A549 (cell line): ENCODE results near the gene GPX2. TPM values are rescaled to one million over a fixed set of nuclear protein-coding genes. Genes with fewer than 3 reads are reported as not detected.
A peak's percentile ranks its signal among the peaks of the same experiment; 100 is the strongest.

ENCODE experiments used
- ATAC-seq, 2 experiments: fragments of 200-7000 bp in 1 of 2; fragments of >200 bp in 1 of 2; cut with Nextera tagmentation in 1 of 2; cut with Tn5 transposase in 1 of 2; 3 replicates each; pipeline versions ENCODE4 v1.8.0 to v1.9.1; 2018 to 2020; ENCODE audit warnings: mild to moderate bottlenecking in 1 of 2, moderate library complexity in 1 of 2
- CTCF ChIA-PET: fragments of 300-600 bp; sonication (Branson Sonifier 250); formaldehyde crosslinking; extraction: SDS; loops from one replicate; lab custom pipeline; 2021; ENCODE audit warnings: antibody characterized with exemption, inconsistent platforms; lab: Yijun Ruan, JAX
- POLR2A ChIA-PET: fragments of 350-600 bp; formaldehyde crosslinking; extraction: SDS; loops from one replicate; lab custom pipeline; 2021; ENCODE audit warnings: antibody characterized with exemption, inconsistent platforms; lab: Yijun Ruan, JAX
- DNase-seq, 2 experiments: peaks; one replicate each; pipeline versions ENCODE4 v3.0.0 to v3.0.0-alpha.2; 2011 to 2016; ENCODE audit warnings: low read depth in 1 of 2, low spot score in 1 of 2
- FAIRE-seq: peaks from 2 replicates; lab custom pipeline; 2011; peaks lifted over from hg19 to GRCh38; lab: Jason Lieb, UNC
- H3K27ac ChIP-seq, 2 experiments: fragments of >200 bp; sonication (Bioruptor Twin); formaldehyde crosslinking; 3 replicates each; pipeline ENCODE4 v1.5.1; 2016 to 2017
- H3K4me1 ChIP-seq: fragments of >200 bp; sonication (Bioruptor Twin); formaldehyde crosslinking; 3 replicates; pipeline ENCODE4 v1.6.1; 2016
- H3K4me2 ChIP-seq: fragments of >200 bp; sonication (Bioruptor Twin); formaldehyde crosslinking; 3 replicates; pipeline ENCODE4 v1.6.1; 2016
- H3K4me3 ChIP-seq: fragments of >200 bp; sonication (Bioruptor Twin); formaldehyde crosslinking; 3 replicates; pipeline ENCODE4 v1.5.1; 2016
- H3K9me3 ChIP-seq: fragments of >200 bp; sonication (Bioruptor Twin); formaldehyde crosslinking; 3 replicates; pipeline ENCODE4 v1.6.1; 2016
- CHD2 ChIP-seq: fragments of 150-350 bp; IDR thresholded peaks from 2 replicates; pipeline ENCODE4 v1.6.1; 2014; ENCODE audit warnings: low read length; ENCODE audit not compliant: partially characterized antibody
- EHMT2 ChIP-seq: fragments of 200-600 bp; sonication (generic); IDR thresholded peaks from 2 replicates; pipeline ENCODE4 v1.6.1; 2016; ENCODE audit warnings: antibody characterized with exemption, low read depth, mild to moderate bottlenecking, moderate library complexity
- FOSB ChIP-seq: fragments of 250-450 bp; sonication (Bioruptor Pico); IDR thresholded peaks from 2 replicates; pipeline ENCODE4 v1.5.0; 2020; ENCODE audit warnings: mild to moderate bottlenecking, moderate library complexity
- JUN ChIP-seq, 2 experiments: fragments of >200 bp; sonication (Bioruptor Twin); formaldehyde crosslinking; IDR thresholded peaks; 2 replicates in 1 of 2; 3 replicates in 1 of 2; pipeline ENCODE4 v1.6.1; 2016 to 2017
- JUNB ChIP-seq: fragments of >200 bp; sonication (Bioruptor Twin); formaldehyde crosslinking; IDR thresholded peaks from 2 replicates; pipeline ENCODE4 v1.6.1; 2016
- KDM1A ChIP-seq: fragments of 200-600 bp; sonication (generic); IDR thresholded peaks from 2 replicates; pipeline ENCODE4 v1.6.1; 2016; ENCODE audit warnings: low read depth, mild to moderate bottlenecking
- KDM5A ChIP-seq: fragments of 200-600 bp; sonication (generic); IDR thresholded peaks from 2 replicates; pipeline ENCODE4 v1.6.1; 2016; ENCODE audit warnings: antibody characterized with exemption, mild to moderate bottlenecking
- MAFK ChIP-seq: fragments of 450-650 bp; IDR thresholded peaks from 2 replicates; pipeline ENCODE4 v1.6.1; 2014; ENCODE audit not compliant: partially characterized antibody
- MAX ChIP-seq: IDR thresholded peaks from 2 replicates; pipeline ENCODE4 v1.6.1; 2012
- MAZ ChIP-seq: fragments of 150-350 bp; IDR thresholded peaks from 2 replicates; pipeline ENCODE4 v1.6.1; 2014; ENCODE audit warnings: antibody characterized with exemption, low read depth, low read length, borderline replicate concordance
- MYC ChIP-seq: IDR thresholded peaks from 2 replicates; pipeline ENCODE4 v1.6.1; 2012; ENCODE audit warnings: mild to moderate bottlenecking, inconsistent platforms, low read length, improper control_type of control experiment, borderline replicate concordance
- PBX3 ChIP-seq: IDR thresholded peaks from 2 replicates; pipeline ENCODE4 v1.6.1; 2012
- POLR2A ChIP-seq: IDR thresholded peaks from 2 replicates; pipeline ENCODE4 v1.6.1; 2012; ENCODE audit warnings: mild to moderate bottlenecking, low read length
- RAD21 ChIP-seq, 2 experiments: fragments of >200 bp in 1 of 2; sonication (Bioruptor Twin) in 1 of 2; formaldehyde crosslinking in 1 of 2; IDR thresholded peaks in 1 of 2; conservative IDR thresholded peaks in 1 of 2; 2 replicates in 1 of 2; 3 replicates in 1 of 2; pipeline ENCODE4 v1.6.1; 2012 to 2018; ENCODE audit warnings: inconsistent platforms in 1 of 2
- RARB ChIP-seq: fragments of 250-450 bp; sonication (Bioruptor Pico); IDR thresholded peaks from 2 replicates; pipeline ENCODE4 v1.8.0; 2021; ENCODE audit warnings: mild to moderate bottlenecking, moderate library complexity
- RCOR1 ChIP-seq: fragments of 150-350 bp; IDR thresholded peaks from 2 replicates; pipeline ENCODE4 v1.6.1; 2014; ENCODE audit warnings: antibody characterized with exemption, low read length, low read depth
- REST ChIP-seq: fragments of 200-600 bp; sonication (generic); IDR thresholded peaks from 2 replicates; pipeline ENCODE4 v1.6.1; 2016; ENCODE audit warnings: antibody characterized with exemption, mild to moderate bottlenecking, moderate library complexity
- RFX5 ChIP-seq: fragments of 450-650 bp; IDR thresholded peaks from 2 replicates; pipeline ENCODE4 v1.7.1; 2014; ENCODE audit warnings: antibody characterized with exemption, mild to moderate bottlenecking, moderate library complexity
- TP53 ChIP-seq: fragments of 250-450 bp; sonication (Bioruptor Pico); IDR thresholded peaks from 2 replicates; pipeline ENCODE4 v1.5.0; 2021; ENCODE audit warnings: mild to moderate bottlenecking, moderate library complexity
- ZNF302 ChIP-seq: fragments of 250-450 bp; sonication (Bioruptor Pico); IDR thresholded peaks from 2 replicates; pipeline ENCODE4 v1.9.0; 2021; ENCODE audit warnings: inconsistent platforms, mild to moderate bottlenecking, moderate library complexity
- WGBS: methylation state at CpG from one replicate; pipeline ENCODE4 v1.1.6; 2017; ENCODE audit errors: missing lambda C conversion rate; 5-methylcytosine and 5-hydroxymethylcytosine counted together
- polyA plus RNA-seq, 4 experiments: library from polyadenylated mRNA; depleted of rRNA in 3 of 4; stranded (reverse); fragments of >200 nt; fragmentation: RNase III in 1 of 4; extraction: RNeasy Plus Mini Kit Qiagen cat#74134 plus additional on column Dnase treatment in 1 of 4; gene quantifications; 2 replicates in 3 of 4; 3 replicates in 1 of 4; pipeline ENCODE4 v1.2.3, GENCODE V29; 2011 to 2017

The GPX2 gene
- polyA plus RNA-seq, 2 of the 4 experiments (the other 2 are of a cell fraction), result 382 to 876 TPM

GRCh38 chr14:64973026-64973442 lies 30.5 kb upstream of the GPX2 start:
- no peaks in the 10 kb centered on the region for H3K9me3 ChIP-seq
- POLR2A ChIA-PET, result no interaction called here

GRCh38 chr14:64971943-64972791 lies 29.6 kb upstream of the GPX2 start, which contains the start of gene RAB15:
TSS of gene RAB15 (minus strand) at chr14:64972336. CDS start at chr14:64972076, 260 bp downstream.
- peak within 1 kb of the TSS; percentile 94 for H3K4me2 ChIP-seq
- H3K9me3 ChIP-seq, result no peaks in the 10 kb centered on the region
- peak within 1 kb of the TSS; percentile 61 for H3K4me3 ChIP-seq
- no peak for TF ChIP-seq FOSB (CRISPR knock-in tag)
- TF ChIP-seq RFX5, result no peak
- TF ChIP-seq TP53 (CRISPR knock-in tag), result no peak
- TF ChIP-seq RARB (CRISPR knock-in tag), result no peak
- TF ChIP-seq POLR2A, result 0 out of 2 replicates have a peak, but pooled peaks have one; percentile 23
- TF ChIP-seq MAFK, result no peak
- no peak for TF ChIP-seq RCOR1
- TF ChIP-seq JUN (IDR thresholded peaks at IDR 0.05), result 0 out of 5 replicates have a peak, but pooled peaks of 1 of the 2 experiments have one; percentile 31
- peaks cover 22% of the 10 kb centered on the region; the same call in 2 of the 3 replicates for H3K4me1 ChIP-seq
- ChIA-PET POLR2A (interaction anchor here (0.6 kb wide), 1 partner anchor 184 kb away, joined by 3 read pairs; no protein-coding TSS in a partner anchor), CTCF (no interaction called here)
- ATAC-seq, result peak; percentile 72 to 73
- no peak for FAIRE-seq
- H3K27ac ChIP-seq, result peak within 1 kb of the TSS; percentile 79 to 94
- 0% methylated on average over 10 of the region's 96 CpGs for WGBS
- DNase-seq, result peak; percentile 34 to 39

More at GRCh38 chr14:64973026-64973442, 30.5 kb upstream of the GPX2 start:
- peak overlapping the region; percentile 61 for H3K4me3 ChIP-seq
- peak overlapping the region; percentile 79 to 94; a peak in 5 of 6 replicates for H3K27ac ChIP-seq
- TF ChIP-seq KDM1A, result no peak
- TF ChIP-seq MAZ, result no peak
- TF ChIP-seq ZNF302, result no peak
- TF ChIP-seq PBX3, result no peak
- TF ChIP-seq MYC, result no peak
- TF ChIP-seq POLR2A, result no peak
- TF ChIP-seq CHD2, result no peak
- no peak for TF ChIP-seq TP53 (CRISPR knock-in tag)
- no peak for TF ChIP-seq MAX
- TF ChIP-seq EHMT2, result no peak
- TF ChIP-seq KDM5A, result no peak
- no peak for TF ChIP-seq REST
- no peak for TF ChIP-seq RAD21 (conservative IDR thresholded peaks at IDR 0.05 in 1 of 2, IDR thresholded peaks at IDR 0.05 in 1 of 2)
- no peak for TF ChIP-seq JUNB
- DNase-seq (no peak), FAIRE-seq (no peak), ATAC-seq (no peak)
- peak overlapping the region; percentile 94 for H3K4me2 ChIP-seq
- CTCF ChIA-PET, result interaction anchor here (1.4 kb wide), 1 partner anchor 9 kb away, joined by 5 read pairs; no protein-coding TSS in a partner anchor
- peaks cover 22% of the 10 kb centered on the region; the same call in 2 of the 3 replicates for H3K4me1 ChIP-seq
- 91% methylated on average over 8 of the region's 8 CpGs for WGBS
